ENCODE data around the gene PHETA1.

Gene PHETA1

DNA sequence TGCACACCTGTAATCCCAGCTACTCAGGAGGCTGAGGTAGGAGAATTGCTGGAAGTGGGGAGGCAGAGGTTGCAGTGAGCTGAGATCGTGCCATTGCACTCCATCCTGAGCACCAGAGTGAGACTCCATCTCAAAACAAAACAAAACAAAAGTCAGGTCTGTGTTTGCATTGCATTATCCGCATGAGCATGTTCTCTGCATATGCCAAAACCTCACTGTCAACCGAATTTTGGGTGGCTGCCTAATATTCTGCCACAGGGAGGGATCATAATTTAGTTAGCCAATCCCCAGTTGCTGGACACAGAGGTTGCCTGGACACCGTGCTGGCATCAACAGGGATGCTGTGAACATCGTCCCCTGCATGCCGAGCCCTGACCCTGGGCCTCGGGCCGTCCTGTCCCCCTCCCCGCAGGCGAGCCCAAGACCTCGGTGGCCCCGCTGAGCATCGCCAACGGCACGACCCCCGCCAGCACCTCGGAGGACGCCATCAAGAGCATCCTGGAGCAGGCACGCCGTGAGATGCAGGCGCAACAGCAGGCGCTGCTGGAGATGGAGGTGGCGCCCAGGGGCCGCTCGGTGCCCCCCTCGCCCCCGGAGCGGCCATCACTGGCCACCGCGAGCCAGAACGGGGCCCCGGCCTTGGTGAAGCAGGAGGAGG lies 49.2 kb downstream of the PHETA1 start:
- DNase-seq: no peak

DNA sequence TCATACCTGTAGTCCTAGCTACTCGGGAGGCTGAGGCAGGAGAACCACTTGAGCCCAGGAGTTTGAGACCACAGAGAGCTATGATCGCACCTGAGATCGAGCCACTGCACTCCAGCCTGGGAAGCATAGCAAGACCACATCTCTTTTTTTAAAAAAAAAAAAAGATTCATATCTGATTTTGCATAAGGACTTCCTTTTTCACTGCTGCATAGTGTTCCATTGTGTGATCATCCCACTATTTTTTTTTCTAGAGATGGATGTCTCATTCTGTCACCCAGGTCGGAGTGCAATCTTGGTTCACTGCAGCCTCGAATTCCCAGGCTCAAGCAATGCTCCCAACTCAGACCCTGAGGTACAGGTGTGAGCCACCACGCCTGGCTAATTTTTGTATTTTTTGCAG lies 50.4 kb downstream of the PHETA1 start:
- no peak for DNase-seq

DNA sequence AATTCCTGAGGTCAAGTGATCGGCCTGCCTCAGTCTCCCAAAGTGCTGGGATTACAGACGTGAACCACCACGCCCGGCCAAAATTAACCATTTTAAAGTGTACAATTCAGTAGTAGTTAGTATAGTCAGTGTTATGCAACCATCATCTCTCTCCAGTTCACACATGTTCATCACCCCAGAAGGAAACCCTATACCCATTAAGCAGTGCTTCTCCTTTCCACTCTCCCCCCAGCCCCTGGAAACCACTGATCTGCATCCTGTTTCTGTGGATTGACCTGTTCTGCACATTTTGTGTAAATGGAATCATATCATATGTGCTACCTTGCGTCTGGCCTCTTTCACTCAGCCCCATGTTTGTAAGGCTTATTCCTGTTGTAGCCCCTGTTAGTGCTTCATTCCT lies 52.2 kb downstream of the PHETA1 start:
- DNase-seq: no peak

DNA sequence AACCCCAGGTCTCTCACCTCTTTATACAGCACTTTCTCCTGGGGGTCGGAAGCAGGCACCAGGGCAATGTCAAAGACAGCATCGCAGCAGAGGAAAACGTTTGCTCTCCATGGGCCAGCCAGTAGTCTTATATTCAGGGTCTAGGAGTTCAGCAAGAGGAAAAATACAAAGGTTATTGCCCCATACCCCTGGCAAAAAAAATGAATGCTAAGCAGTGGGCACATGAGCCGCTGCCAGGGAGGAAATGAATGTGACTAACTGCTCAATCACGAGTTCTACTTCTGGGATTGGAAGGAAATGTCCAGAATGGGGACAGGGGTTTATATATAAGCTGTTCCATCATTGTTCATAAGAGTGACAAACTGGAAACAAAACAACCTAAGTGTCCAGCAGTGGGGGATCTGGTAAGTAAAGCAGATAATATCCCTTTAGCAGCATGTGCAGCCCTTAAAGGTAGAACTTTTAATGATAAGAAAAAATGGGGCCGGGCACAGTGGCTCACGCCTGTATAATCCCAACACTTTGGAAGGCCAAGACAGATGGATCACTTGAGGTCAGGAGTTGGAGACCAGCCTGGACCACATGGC lies 53.8 kb downstream of the PHETA1 start:
- DNase-seq: no peak

DNA sequence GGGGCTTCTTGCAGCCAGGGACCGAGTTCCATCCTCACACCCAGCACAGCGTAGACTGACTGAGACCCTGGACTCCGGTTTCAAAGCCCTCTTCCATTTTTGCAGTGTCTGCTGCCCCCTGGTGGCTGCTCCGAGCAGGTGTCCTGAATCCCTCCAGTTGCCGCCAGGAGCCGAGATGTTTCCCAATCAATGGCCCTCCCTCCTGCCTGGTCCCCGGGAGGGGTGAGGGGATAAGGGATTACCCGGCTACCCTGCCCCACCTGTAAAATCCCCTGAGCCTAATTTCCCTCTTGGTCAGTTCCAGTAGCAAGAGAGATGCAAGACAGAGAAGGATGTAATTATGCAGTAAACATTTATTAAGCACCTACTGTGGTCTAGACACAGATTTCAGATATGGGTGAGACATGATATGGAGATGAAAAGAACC lies 55.0 kb downstream of the PHETA1 start:
- peak; percentile 66 for DNase-seq

DNA sequence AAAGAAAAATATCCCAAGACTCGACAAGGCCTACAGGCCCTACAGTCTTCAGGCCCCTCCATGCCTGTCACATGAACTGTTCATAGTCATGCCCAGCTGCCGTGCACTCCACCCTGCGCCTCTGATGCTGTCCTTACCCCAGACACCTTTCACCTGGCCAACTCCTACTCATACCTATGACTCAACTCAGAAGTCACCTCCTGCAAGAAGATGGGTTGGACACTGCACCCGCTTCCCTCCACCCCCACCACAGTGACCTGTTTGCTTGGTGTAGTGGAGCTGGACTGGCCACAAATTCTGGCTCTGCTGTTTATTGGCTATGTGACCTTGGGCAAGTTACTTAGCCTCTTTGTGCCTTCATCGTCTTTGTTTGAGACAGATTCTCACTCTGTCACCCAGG lies 56.2 kb downstream of the PHETA1 start:
- no peak for DNase-seq

DNA sequence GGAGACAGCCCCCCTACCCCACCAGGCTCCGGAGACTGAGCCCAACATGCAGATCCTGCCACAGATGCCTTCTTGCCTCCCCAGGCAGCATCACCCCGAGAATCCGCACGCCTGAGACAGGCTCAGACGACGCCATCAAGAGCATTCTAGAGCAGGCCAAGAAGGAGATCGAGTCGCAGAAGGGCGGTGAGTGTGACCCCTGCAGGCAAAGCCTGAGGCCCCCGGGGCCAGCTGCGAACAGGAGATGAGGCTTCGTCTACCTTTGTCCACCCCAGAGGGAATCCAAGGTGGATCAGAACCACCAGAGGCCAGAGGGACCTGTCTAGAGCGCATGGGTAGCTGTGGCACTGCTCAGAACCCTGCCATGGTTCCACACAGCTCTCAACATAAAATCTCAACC lies 56.9 kb downstream of the PHETA1 start:
- no peak for DNase-seq

DNA sequence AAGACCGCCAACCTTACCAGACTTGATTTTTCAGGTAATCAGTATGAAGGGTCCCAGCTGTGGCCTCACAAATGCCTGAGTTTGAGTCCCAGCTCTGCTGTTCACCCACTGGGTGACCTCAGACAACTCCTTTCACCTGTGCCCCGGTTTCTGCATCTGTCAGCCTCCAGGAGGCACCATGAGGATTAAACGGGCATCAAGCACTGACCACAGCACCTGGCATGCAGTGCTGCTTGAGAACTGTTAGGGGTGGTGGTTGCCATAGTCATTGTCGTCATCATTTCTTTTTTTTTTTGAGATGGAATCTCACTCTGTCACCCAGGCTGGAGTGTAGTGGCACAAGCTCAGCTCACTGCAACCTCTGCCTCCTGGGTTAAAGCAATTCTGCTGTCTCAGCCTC lies 57.9 kb downstream of the PHETA1 start:
- DNase-seq: no peak

All from stimulated activated naive CD4-positive, alpha-beta T cell treated with Interleukin-2 at 50 U/mL for 16 hours (primary cell).